ENCODE measurements around the gene PID1. TPM values are rescaled to one million over a fixed set of nuclear protein-coding genes. Genes with fewer than 3 reads are reported as not detected.

PID1 gene
- 0.16 and 0.76 TPM in 2 replicates for total RNA-seq

GRCh38 chr2:229270551-229271410, at the start of gene PID1:
TSS of gene PID1 (minus strand) at chr2:229271287. CDS start at chr2:229271043, 244 bp downstream.

All from bladder microvascular endothelial cell (primary cell).